B cell (primary cell): ENCODE measurements around the gene GNA15. TPM values are rescaled to one million over a fixed set of nuclear protein-coding genes. Genes with fewer than 3 reads are reported as not detected.

Experiments used
- ATAC-seq: fragments of 200-7000 bp; cut with Tn5 transposase; one replicate; pipeline ENCODE4 v1.10.0; 2021; ENCODE audit warnings: low read depth, mild to moderate bottlenecking, moderate number of reproducible peaks, moderate library complexity
- CTCF ChIA-PET: fragments of 350-600 bp; sonication (Branson Sonifier 250); formaldehyde crosslinking; loops from one replicate; lab custom pipeline; 2021; ENCODE audit warnings: antibody characterized with exemption, inconsistent platforms; lab: Charles Lee
- POLR2A ChIA-PET: fragments of 350-600 bp; sonication (Branson Sonifier 250); formaldehyde crosslinking; loops from one replicate; lab custom pipeline; 2021; ENCODE audit warnings: antibody characterized with exemption; lab: Charles Lee
- DNase-seq: peaks from one replicate; pipeline ENCODE4 v3.0.0; 2013
- H2AFZ ChIP-seq: 2 replicates; pipeline ENCODE4 v1.6.1; 2012; ENCODE audit warnings: mild to moderate bottlenecking, low read depth, low read length; ENCODE audit not compliant: insufficient read depth, poor library complexity, severe bottlenecking
- H3K27ac ChIP-seq, 2 donors: 1 replicate in 1 of 2; 2 replicates in 1 of 2; pipeline ENCODE4 v1.5.1; 2012 to 2013; ENCODE audit warnings: low read length in 2 of 2, mild to moderate bottlenecking in 2 of 2, moderate library complexity in 1 of 2
- H3K27me3 ChIP-seq, 4 experiments: fragments of 200-600 bp in 1 of 4; sonication (generic) in 1 of 4; replicated peaks in 1 of 4; 1 replicate in 2 of 4; 2 replicates in 2 of 4; pipeline versions ENCODE4 v1.6.1 to v1.7.0; 2013 to 2016; ENCODE audit warnings: low read length in 3 of 4, mild to moderate bottlenecking in 2 of 4, mixed read lengths in 1 of 4, moderate library complexity in 1 of 4; ENCODE audit not compliant: insufficient read depth in 4 of 4, control insufficient read depth in 3 of 4; ENCODE audit errors: control extremely low read depth in 1 of 4
- H3K36me3 ChIP-seq, 2 experiments: replicated peaks in 1 of 2; 1 replicate in 1 of 2; 2 replicates in 1 of 2; pipeline versions ENCODE4 v1.6.1 to v1.7.1; 2013; ENCODE audit warnings: low read length in 1 of 2; ENCODE audit not compliant: insufficient read depth in 2 of 2, control insufficient read depth in 1 of 2; ENCODE audit errors: control extremely low read depth in 1 of 2, extremely low read depth in 1 of 2
- H3K4me1 ChIP-seq, 2 donors: fragments of 200-600 bp in 1 of 2; sonication (generic) in 1 of 2; 1 replicate in 1 of 2; 2 replicates in 1 of 2; pipeline versions ENCODE4 v1.5.1 to v1.6.1; 2013 to 2017; ENCODE audit warnings: low read length in 2 of 2; ENCODE audit not compliant: control insufficient read depth in 2 of 2, insufficient read depth in 2 of 2
- H3K4me2 ChIP-seq: replicated peaks from 2 replicates; pipeline ENCODE3; 2012; ENCODE audit warnings: mild to moderate bottlenecking, low read depth, low read length; ENCODE audit not compliant: poor library complexity, severe bottlenecking
- H3K4me3 ChIP-seq, 5 experiments: fragments of 200-600 bp in 1 of 5; sonication (generic) in 1 of 5; 1 replicate in 3 of 5; 2 replicates in 2 of 5; pipeline versions ENCODE4 v1.5.1 to v1.7.0; 2011 to 2016; ENCODE audit warnings: low read length in 4 of 5, mild to moderate bottlenecking in 4 of 5, low read depth in 2 of 5, control low read depth in 1 of 5, moderate library complexity in 1 of 5; ENCODE audit not compliant: insufficient read depth in 1 of 5; ENCODE audit errors: control extremely low read depth in 1 of 5, extremely low read depth in 1 of 5
- H3K79me2 ChIP-seq: fragments of 200-600 bp; sonication (generic); one replicate; pipeline ENCODE4 v1.6.0; 2016; ENCODE audit warnings: low read length; ENCODE audit not compliant: control insufficient read depth, insufficient read depth
- H3K9ac ChIP-seq: fragments of 200-600 bp; sonication (generic); 2 replicates; pipeline ENCODE4 v1.6.1; 2017; ENCODE audit warnings: mild to moderate bottlenecking, low read length, moderate library complexity
- H3K9me3 ChIP-seq, 3 donors: one replicate each; pipeline versions ENCODE4 v1.6.1 to v1.7.1; 2013; ENCODE audit warnings: low read length in 2 of 3; ENCODE audit not compliant: control insufficient read depth in 2 of 3, insufficient read depth in 1 of 3; ENCODE audit errors: control extremely low read depth in 1 of 3
- H4K20me1 ChIP-seq: 2 replicates; pipeline ENCODE4 v1.6.0; 2012; ENCODE audit warnings: mild to moderate bottlenecking, low read length; ENCODE audit not compliant: insufficient read depth, control insufficient read depth, poor library complexity, severe bottlenecking
- H3K27ac Mint-ChIP-seq: one replicate; pipeline ENCODE4 v1.8.0; 2021; ENCODE audit warnings: mixed read lengths
- H3K27me3 Mint-ChIP-seq: one replicate; pipeline ENCODE4 v1.8.0; 2021; ENCODE audit warnings: mixed read lengths
- H3K4me1 Mint-ChIP-seq: one replicate; pipeline ENCODE4 v1.8.0; 2021; ENCODE audit warnings: mixed read lengths
- H3K4me3 Mint-ChIP-seq: one replicate; pipeline ENCODE4 v1.8.0; 2021; ENCODE audit warnings: mixed read lengths
- H3K9me3 Mint-ChIP-seq: one replicate; pipeline ENCODE4 v1.8.0; 2022; ENCODE audit warnings: mixed read lengths; ENCODE audit not compliant: insufficient read depth
- EZH2 ChIP-seq: IDR thresholded peaks from 2 replicates; pipeline ENCODE4 v1.6.1; 2012; ENCODE audit warnings: borderline replicate concordance, low read depth, mild to moderate bottlenecking, moderate library complexity, low read length; ENCODE audit not compliant: insufficient read depth, poor library complexity, severe bottlenecking
- WGBS: methylation state at CpG from one replicate; pipeline ENCODE4 v1.1.5; 2013; ENCODE audit warnings: missing lambda C conversion rate; ENCODE audit not compliant: insufficient coverage; 5-methylcytosine and 5-hydroxymethylcytosine counted together
- intact Hi-C: fragments of 100-400 bp; cut with micrococcal nuclease; formaldehyde crosslinking; loops from one replicate; pipeline ENCODE4 v1.10.0; 2022
- polyA plus RNA-seq: library from polyadenylated mRNA; depleted of rRNA; stranded (reverse); fragments of >200 nt; gene quantifications from 2 replicates; pipeline ENCODE4 v1.2.3, GENCODE V29; 2012
- total RNA-seq, 2 donors: library from RNA; stranded (reverse); fragments of 120-200 nt in 1 of 2; gene quantifications; 1 replicate in 1 of 2; 2 replicates in 1 of 2; pipeline versions ENCODE4 v1.2.3 to v1.2.4, GENCODE V29; 2013 to 2022
- TF ChIP-seq, protein P1 (sequence below): fragments of 200-600 bp; IDR thresholded peaks from one replicate; pipeline ENCODE4 v1.8.0; 2022; ENCODE audit warnings: antibody characterized with exemption, mild to moderate bottlenecking

GNA15 gene
- total and polyA plus RNA-seq, 2 donors (not counting 1 experiment from before 2014, with no cell fraction given) = 0.37 to 0.52 TPM

DNA sequence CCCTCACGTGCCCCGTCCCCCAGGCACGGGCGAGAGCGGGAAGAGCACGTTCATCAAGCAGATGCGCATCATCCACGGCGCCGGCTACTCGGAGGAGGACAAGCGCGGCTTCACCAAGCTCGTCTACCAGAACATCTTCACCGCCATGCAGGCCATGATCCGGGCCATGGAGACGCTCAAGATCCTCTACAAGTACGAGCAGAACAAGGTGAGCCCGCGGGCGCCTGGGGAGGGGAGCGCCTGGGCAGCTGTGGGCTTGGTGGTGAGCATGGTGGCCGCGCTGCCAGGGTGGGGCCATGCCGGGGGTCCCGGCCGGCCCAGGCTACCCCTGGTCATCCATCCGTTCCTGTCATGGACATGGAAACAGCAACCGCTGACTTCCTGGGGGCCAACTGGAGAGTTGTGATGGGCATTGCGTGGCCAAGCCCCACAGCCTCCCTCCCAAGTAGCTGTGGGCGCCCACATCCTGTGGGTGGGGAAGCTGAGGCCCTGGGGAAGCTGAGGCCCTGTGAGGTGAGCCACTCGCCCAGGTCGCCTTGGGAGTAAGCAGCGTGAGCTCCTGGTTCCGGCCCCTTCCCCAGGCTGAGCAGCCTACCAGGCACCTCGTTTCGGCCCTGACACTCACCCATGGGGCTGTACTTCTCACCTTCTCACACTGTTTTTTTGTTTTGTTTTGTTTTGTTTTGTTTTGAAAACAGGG is 25.6 kb upstream of the GNA15 start:
- Histone ChIP-seq H2AFZ (no peak overlapping the region), H3K9me3 (peaks cover 0 to 3% (median 0%) of the 10 kb centered on the region in 3 donors), H3K36me3 (no peaks in the 10 kb centered on the region), H3K9ac (no peak overlapping the region), H3K4me3 (no peak overlapping the region), H3K4me1 (peaks cover 0 to 4% of the 10 kb centered on the region in 2 donors), H3K79me2 (peaks cover 15% of the 10 kb centered on the region), H3K4me2 (no peak overlapping the region), H3K27me3 (no peaks in the 10 kb centered on the region), H3K27ac (no peak overlapping the region), H4K20me1 (peaks cover 15% of the 10 kb centered on the region)
- CTCF ChIA-PET = interaction anchor here (0.5 to 12.5 kb wide), 8 partner anchors 15 to 159 kb away, joined by 3 to 281 read pairs (median 4); no protein-coding TSS in a partner anchor
- H3K9me3 Mint-ChIP-seq = no peaks in the 10 kb centered on the region
- intact Hi-C loops = no loop called here
- POLR2A ChIA-PET = interaction anchor here (0.6 kb wide), 1 partner anchor 45 kb away, joined by 3 read pairs; no protein-coding TSS in a partner anchor
- 91% methylated on average over 34 of the region's 37 CpGs for WGBS
- H3K4me3 Mint-ChIP-seq = no peak overlapping the region
- TF ChIP-seq, protein P1, sequence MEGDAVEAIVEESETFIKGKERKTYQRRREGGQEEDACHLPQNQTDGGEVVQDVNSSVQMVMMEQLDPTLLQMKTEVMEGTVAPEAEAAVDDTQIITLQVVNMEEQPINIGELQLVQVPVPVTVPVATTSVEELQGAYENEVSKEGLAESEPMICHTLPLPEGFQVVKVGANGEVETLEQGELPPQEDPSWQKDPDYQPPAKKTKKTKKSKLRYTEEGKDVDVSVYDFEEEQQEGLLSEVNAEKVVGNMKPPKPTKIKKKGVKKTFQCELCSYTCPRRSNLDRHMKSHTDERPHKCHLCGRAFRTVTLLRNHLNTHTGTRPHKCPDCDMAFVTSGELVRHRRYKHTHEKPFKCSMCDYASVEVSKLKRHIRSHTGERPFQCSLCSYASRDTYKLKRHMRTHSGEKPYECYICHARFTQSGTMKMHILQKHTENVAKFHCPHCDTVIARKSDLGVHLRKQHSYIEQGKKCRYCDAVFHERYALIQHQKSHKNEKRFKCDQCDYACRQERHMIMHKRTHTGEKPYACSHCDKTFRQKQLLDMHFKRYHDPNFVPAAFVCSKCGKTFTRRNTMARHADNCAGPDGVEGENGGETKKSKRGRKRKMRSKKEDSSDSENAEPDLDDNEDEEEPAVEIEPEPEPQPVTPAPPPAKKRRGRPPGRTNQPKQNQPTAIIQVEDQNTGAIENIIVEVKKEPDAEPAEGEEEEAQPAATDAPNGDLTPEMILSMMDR = no peak
- no peak for TF ChIP-seq EZH2
- no peak for ATAC-seq
- DNase-seq = no peak
- no peaks in the 10 kb centered on the region for H3K27me3 Mint-ChIP-seq
- H3K27ac Mint-ChIP-seq = no peak overlapping the region
- H3K4me1 Mint-ChIP-seq = peaks cover 4% of the 10 kb centered on the region

DNA sequence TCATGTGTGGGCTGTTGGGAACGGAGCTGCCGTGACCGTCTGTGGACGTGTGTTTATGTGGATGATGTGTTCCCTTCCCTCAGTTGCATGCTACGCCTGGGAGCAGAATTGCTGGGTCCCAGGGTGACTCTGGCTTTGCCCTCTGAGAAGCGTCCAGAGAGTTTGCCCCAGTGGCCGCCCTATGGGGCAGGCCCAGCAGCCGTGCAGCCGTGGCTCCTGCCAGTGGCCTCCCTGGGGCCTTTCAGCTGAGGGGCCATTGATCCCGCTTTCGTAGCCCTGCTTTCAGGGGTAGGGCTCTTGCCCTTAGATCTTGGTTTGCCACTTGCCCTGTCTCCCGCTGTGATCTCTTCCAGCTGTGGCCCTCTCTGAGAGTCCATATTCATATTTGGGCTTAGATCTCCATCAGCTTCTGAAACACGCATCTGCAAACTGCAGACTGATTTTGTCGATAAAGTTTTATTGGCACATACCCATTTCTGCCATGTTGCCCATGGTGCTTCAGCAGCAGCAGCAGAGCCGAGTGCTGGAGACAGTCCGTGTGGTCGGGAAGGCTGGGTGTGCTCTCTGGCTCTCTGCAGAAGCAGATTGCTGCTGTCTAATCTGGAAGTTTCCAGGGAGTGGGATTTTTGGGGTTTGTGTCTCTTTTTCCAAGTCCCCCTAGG is 24.1 kb upstream of the GNA15 start:
- DNase-seq (no peak), ATAC-seq (no peak)
- no peaks in the 10 kb centered on the region for H3K9me3 Mint-ChIP-seq
- H3K27me3 Mint-ChIP-seq = no peaks in the 10 kb centered on the region
- no peak overlapping the region for H3K9ac ChIP-seq
- H4K20me1 ChIP-seq = peaks cover 6% of the 10 kb centered on the region
- POLR2A ChIA-PET = no interaction called here
- intact Hi-C loops = no loop called here
- H3K4me1 ChIP-seq = peaks cover 0 to 4% of the 10 kb centered on the region in 2 donors
- H3K9me3 ChIP-seq = peaks cover 0 to 3% (median 0%) of the 10 kb centered on the region in 3 donors
- no peak overlapping the region for H2AFZ ChIP-seq
- no peaks in the 10 kb centered on the region for H3K36me3 ChIP-seq
- H3K27me3 ChIP-seq = no peaks in the 10 kb centered on the region
- H3K4me1 Mint-ChIP-seq = peaks cover 4% of the 10 kb centered on the region
- H3K27ac Mint-ChIP-seq = no peak overlapping the region
- CTCF ChIA-PET = interaction anchor here (1.1 to 12.5 kb wide), 3 partner anchors 8 to 161 kb away, joined by 3 to 281 read pairs (median 7); no protein-coding TSS in a partner anchor
- peaks cover 11% of the 10 kb centered on the region for H3K79me2 ChIP-seq
- H3K4me3 Mint-ChIP-seq = no peak overlapping the region
- 96% methylated on average over 17 of the region's 17 CpGs for WGBS
- H3K4me3 ChIP-seq = no peak overlapping the region
- H3K27ac ChIP-seq = no peak overlapping the region
- no peak overlapping the region for H3K4me2 ChIP-seq
- no peak for TF ChIP-seq EZH2
- TF ChIP-seq, protein P1 = no peak
